ENCODE results near the gene MTOR.

- TF ChIP-seq CTCF (IDR thresholded peaks at IDR 0.05 in 8 of 11, conservative IDR thresholded peaks at IDR 0.05 in 3 of 11) = no peak
- TF ChIP-seq POLR2A (IDR thresholded peaks at IDR 0.05) = no peak
- no peak for TF ChIP-seq POLR2AphosphoS5 (IDR thresholded peaks at IDR 0.05)
These were observed 109.6 kb downstream of the MTOR start for GRCh38 chr1:11152755-11153154.

Data from spleen (tissue), 7 donors.